ENCODE measurements around the gene MRGPRG. TPM values are rescaled to one million over a fixed set of nuclear protein-coding genes. Genes with fewer than 3 reads are reported as not detected.

Gene MRGPRG
- total RNA-seq, 1 experiment from 2014 or later: not detected

- no peak for DNase-seq (ENCODE audit: low spot score)
- Mint-ChIP-seq H3K27ac (no peak overlapping the region), H3K4me3 (no peak overlapping the region), H3K36me3 (peaks cover 4% of the 10 kb centered on the region; the same call in 1 of the 2 replicates), H3K9me3 (peaks cover 4% of the 10 kb centered on the region), H3K27me3 (ENCODE audit: low read depth) (peaks cover 10% of the 10 kb centered on the region), H3K4me1 (peaks cover 39% of the 10 kb centered on the region)
- ChIA-PET POLR2A (no interaction called here), CTCF (interaction anchor here (1.0 to 1.1 kb wide), 2 partner anchors 17 to 31 kb away, joined by 3 read pairs; no protein-coding TSS in a partner anchor)
- ATAC-seq: no peak
- TF ChIP-seq, protein P1, sequence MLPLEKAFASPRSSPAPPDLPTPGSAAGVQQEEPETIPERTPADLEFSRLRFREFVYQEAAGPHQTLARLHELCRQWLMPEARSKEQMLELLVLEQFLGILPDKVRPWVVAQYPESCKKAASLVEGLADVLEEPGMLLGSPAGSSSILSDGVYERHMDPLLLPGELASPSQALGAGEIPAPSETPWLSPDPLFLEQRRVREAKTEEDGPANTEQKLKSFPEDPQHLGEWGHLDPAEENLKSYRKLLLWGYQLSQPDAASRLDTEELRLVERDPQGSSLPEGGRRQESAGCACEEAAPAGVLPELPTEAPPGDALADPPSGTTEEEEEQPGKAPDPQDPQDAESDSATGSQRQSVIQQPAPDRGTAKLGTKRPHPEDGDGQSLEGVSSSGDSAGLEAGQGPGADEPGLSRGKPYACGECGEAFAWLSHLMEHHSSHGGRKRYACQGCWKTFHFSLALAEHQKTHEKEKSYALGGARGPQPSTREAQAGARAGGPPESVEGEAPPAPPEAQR (CRISPR knock-in tag; IDR thresholded peaks at IDR 0.05): no peak
- TF ChIP-seq TEAD4 (CRISPR knock-in tag; IDR thresholded peaks at IDR 0.05) (no peak), TCF7 (CRISPR knock-in tag; IDR thresholded peaks at IDR 0.05; ENCODE audit: low read depth) (no peak), NR1H2 (CRISPR knock-in tag; IDR thresholded peaks at IDR 0.05) (no peak), GTF2I (CRISPR knock-in tag; conservative IDR thresholded peaks at IDR 0.05) (no peak), SMAD3 (CRISPR knock-in tag; IDR thresholded peaks at IDR 0.05; ENCODE audit: borderline replicate concordance) (no peak), ZNF219 (CRISPR knock-in tag; IDR thresholded peaks at IDR 0.05; ENCODE audit: borderline replicate concordance) (no peak)
- TF ChIP-seq, protein P2, sequence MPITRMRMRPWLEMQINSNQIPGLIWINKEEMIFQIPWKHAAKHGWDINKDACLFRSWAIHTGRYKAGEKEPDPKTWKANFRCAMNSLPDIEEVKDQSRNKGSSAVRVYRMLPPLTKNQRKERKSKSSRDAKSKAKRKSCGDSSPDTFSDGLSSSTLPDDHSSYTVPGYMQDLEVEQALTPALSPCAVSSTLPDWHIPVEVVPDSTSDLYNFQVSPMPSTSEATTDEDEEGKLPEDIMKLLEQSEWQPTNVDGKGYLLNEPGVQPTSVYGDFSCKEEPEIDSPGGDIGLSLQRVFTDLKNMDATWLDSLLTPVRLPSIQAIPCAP (CRISPR knock-in tag; IDR thresholded peaks at IDR 0.05): no peak
- TF ChIP-seq, protein P3, sequence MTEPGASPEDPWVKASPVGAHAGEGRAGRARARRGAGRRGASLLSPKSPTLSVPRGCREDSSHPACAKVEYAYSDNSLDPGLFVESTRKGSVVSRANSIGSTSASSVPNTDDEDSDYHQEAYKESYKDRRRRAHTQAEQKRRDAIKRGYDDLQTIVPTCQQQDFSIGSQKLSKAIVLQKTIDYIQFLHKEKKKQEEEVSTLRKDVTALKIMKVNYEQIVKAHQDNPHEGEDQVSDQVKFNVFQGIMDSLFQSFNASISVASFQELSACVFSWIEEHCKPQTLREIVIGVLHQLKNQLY (CRISPR knock-in tag; IDR thresholded peaks at IDR 0.05): no peak
- TF ChIP-seq, protein P4, sequence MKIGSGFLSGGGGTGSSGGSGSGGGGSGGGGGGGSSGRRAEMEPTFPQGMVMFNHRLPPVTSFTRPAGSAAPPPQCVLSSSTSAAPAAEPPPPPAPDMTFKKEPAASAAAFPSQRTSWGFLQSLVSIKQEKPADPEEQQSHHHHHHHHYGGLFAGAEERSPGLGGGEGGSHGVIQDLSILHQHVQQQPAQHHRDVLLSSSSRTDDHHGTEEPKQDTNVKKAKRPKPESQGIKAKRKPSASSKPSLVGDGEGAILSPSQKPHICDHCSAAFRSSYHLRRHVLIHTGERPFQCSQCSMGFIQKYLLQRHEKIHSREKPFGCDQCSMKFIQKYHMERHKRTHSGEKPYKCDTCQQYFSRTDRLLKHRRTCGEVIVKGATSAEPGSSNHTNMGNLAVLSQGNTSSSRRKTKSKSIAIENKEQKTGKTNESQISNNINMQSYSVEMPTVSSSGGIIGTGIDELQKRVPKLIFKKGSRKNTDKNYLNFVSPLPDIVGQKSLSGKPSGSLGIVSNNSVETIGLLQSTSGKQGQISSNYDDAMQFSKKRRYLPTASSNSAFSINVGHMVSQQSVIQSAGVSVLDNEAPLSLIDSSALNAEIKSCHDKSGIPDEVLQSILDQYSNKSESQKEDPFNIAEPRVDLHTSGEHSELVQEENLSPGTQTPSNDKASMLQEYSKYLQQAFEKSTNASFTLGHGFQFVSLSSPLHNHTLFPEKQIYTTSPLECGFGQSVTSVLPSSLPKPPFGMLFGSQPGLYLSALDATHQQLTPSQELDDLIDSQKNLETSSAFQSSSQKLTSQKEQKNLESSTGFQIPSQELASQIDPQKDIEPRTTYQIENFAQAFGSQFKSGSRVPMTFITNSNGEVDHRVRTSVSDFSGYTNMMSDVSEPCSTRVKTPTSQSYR (CRISPR knock-in tag; IDR thresholded peaks at IDR 0.05): no peak
These were observed 25.9 kb downstream of the MRGPRG start for GRCh38 chr11:3192511-3193372.

- no peak for DNase-seq (ENCODE audit: low spot score)
- TF ChIP-seq, protein P5, sequence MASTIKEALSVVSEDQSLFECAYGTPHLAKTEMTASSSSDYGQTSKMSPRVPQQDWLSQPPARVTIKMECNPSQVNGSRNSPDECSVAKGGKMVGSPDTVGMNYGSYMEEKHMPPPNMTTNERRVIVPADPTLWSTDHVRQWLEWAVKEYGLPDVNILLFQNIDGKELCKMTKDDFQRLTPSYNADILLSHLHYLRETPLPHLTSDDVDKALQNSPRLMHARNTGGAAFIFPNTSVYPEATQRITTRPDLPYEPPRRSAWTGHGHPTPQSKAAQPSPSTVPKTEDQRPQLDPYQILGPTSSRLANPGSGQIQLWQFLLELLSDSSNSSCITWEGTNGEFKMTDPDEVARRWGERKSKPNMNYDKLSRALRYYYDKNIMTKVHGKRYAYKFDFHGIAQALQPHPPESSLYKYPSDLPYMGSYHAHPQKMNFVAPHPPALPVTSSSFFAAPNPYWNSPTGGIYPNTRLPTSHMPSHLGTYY (CRISPR knock-in tag; IDR thresholded peaks at IDR 0.05): no peak
- TF ChIP-seq GRHL2 (CRISPR knock-in tag; IDR thresholded peaks at IDR 0.05; ENCODE audit: insufficient replicate concordance, severe bottlenecking): no peak
- TF ChIP-seq, protein P6, sequence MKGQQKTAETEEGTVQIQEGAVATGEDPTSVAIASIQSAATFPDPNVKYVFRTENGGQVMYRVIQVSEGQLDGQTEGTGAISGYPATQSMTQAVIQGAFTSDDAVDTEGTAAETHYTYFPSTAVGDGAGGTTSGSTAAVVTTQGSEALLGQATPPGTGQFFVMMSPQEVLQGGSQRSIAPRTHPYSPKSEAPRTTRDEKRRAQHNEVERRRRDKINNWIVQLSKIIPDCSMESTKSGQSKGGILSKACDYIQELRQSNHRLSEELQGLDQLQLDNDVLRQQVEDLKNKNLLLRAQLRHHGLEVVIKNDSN (CRISPR knock-in tag; IDR thresholded peaks at IDR 0.05): no peak
- TF ChIP-seq, protein P7, sequence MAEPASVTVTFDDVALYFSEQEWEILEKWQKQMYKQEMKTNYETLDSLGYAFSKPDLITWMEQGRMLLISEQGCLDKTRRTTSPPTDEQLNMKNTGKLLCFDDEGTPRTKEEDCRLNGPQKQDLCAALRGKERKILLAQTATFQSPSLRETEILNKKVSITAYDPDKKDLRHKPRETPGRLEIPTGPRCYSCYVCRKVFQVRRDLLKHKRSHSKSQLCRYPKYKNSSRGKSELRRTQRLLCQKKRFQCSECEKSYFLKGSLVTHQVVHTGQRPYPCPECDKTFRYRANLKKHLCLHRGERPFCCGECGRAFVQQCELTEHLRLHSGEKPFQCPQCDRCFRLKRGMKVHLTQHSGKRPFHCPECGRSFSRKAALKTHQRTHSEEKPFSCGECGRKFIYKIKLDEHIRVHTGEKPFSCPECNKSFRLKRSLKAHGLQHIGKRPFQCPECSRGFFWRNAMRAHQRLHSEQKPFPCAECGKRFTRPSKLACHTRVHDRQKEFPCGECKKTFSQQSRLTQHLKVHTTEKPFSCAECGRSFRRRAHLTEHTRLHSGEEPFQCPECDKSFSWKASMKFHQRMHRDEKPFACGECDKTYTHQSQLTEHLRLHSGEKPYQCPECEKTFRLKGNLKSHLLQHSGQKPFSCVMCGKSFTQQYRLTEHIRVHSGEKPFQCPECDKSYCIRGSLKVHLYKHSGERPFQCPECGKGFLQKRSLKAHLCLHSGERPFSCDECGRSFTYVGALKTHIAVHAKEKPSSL (CRISPR knock-in tag; conservative IDR thresholded peaks at IDR 0.05): no peak
- no peak for TF ChIP-seq ZBTB21 (CRISPR knock-in tag; IDR thresholded peaks at IDR 0.05; ENCODE audit: borderline replicate concordance)
- TF ChIP-seq ELF4 (CRISPR knock-in tag; IDR thresholded peaks at IDR 0.05; ENCODE audit: low read depth): no peak
- TF ChIP-seq, protein P8, sequence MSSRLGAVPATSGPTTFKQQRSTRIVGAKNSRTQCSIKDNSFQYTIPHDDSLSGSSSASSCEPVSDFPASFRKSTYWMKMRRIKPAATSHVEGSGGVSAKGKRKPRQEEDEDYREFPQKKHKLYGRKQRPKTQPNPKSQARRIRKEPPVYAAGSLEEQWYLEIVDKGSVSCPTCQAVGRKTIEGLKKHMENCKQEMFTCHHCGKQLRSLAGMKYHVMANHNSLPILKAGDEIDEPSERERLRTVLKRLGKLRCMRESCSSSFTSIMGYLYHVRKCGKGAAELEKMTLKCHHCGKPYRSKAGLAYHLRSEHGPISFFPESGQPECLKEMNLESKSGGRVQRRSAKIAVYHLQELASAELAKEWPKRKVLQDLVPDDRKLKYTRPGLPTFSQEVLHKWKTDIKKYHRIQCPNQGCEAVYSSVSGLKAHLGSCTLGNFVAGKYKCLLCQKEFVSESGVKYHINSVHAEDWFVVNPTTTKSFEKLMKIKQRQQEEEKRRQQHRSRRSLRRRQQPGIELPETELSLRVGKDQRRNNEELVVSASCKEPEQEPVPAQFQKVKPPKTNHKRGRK (CRISPR knock-in tag; IDR thresholded peaks at IDR 0.05; ENCODE audit: borderline replicate concordance): no peak
- no peak for TF ChIP-seq E2F1 (CRISPR knock-in tag; IDR thresholded peaks at IDR 0.05)
- TF ChIP-seq NR1H2 (CRISPR knock-in tag; IDR thresholded peaks at IDR 0.05): no peak
These were observed 26.9 kb downstream of the MRGPRG start for GRCh38 chr11:3191586-3192324.

More at GRCh38 chr11:3191586-3192324, 26.9 kb downstream of the MRGPRG start:
- Mint-ChIP-seq H3K27ac (no peak overlapping the region), H3K4me3 (no peak overlapping the region), H3K4me1 (peaks cover 43% of the 10 kb centered on the region), H3K9me3 (peaks cover 4% of the 10 kb centered on the region), H3K36me3 (peaks cover 4% of the 10 kb centered on the region; the same call in 1 of the 2 replicates), H3K27me3 (ENCODE audit: low read depth) (peaks cover 10% of the 10 kb centered on the region)
- ATAC-seq: no peak
- POLR2A ChIA-PET: no interaction called here
- CTCF ChIA-PET: no interaction called here
